Karpas-422 (cell line): Measurements from ENCODE around the gene MEGF6. TPM values are rescaled to one million over a fixed set of nuclear protein-coding genes. Genes with fewer than 3 reads are reported as not detected.

Experiments used
- DNase-seq: peaks from one replicate; pipeline ENCODE4 v3.0.0-alpha.2; 2015
- H2AFZ ChIP-seq: fragments of 200-600 bp; sonication (generic); 2 replicates; pipeline ENCODE4 v1.6.1; 2014; ENCODE audit warnings: antibody characterized with exemption, low read length, mixed read lengths
- H3K27ac ChIP-seq: fragments of 200-600 bp; sonication (generic); 2 replicates; pipeline ENCODE4 v1.5.1; 2014; ENCODE audit warnings: mild to moderate bottlenecking, low read length, moderate library complexity
- H3K27me3 ChIP-seq: fragments of 200-600 bp; sonication (generic); 2 replicates; pipeline ENCODE4 v1.6.1; 2014; ENCODE audit warnings: low read length, mixed read lengths
- H3K36me3 ChIP-seq: fragments of 200-600 bp; sonication (generic); 2 replicates; pipeline ENCODE4 v1.6.1; 2014; ENCODE audit warnings: low read length, mixed read lengths; ENCODE audit not compliant: insufficient read depth
- H3K4me1 ChIP-seq: fragments of 200-600 bp; sonication (generic); 2 replicates; pipeline ENCODE4 v1.6.1; 2014; ENCODE audit warnings: mild to moderate bottlenecking, low read length, mixed read lengths
- H3K4me2 ChIP-seq: fragments of 200-600 bp; sonication (generic); 2 replicates; pipeline ENCODE4 v1.6.1; 2014; ENCODE audit warnings: low read length, low read depth, mild to moderate bottlenecking; ENCODE audit not compliant: poor library complexity, severe bottlenecking
- H3K4me3 ChIP-seq: fragments of 200-600 bp; sonication (generic); 2 replicates; pipeline ENCODE4 v1.5.1; 2014; ENCODE audit warnings: mild to moderate bottlenecking, antibody characterized with exemption, low read length, mixed read lengths
- H3K79me2 ChIP-seq: fragments of 200-600 bp; sonication (generic); 2 replicates; pipeline ENCODE4 v1.6.1; 2014; ENCODE audit warnings: mild to moderate bottlenecking, low read length, mixed read lengths
- H3K9ac ChIP-seq: fragments of 200-600 bp; sonication (generic); 2 replicates; pipeline ENCODE4 v1.6.0; 2014; ENCODE audit warnings: low read length
- H3K9me2 ChIP-seq: fragments of 200-600 bp; sonication (generic), shearing (Covaris generic); replicated peaks from 2 replicates; pipeline ENCODE4 v1.6.0; 2014; ENCODE audit warnings: mild to moderate bottlenecking, low read length, moderate library complexity; ENCODE audit not compliant: insufficient read depth
- H3K9me3 ChIP-seq: fragments of 300-700, 200-600 bp; sonication (generic); 2 replicates; pipeline ENCODE4 v1.6.1; 2014; ENCODE audit warnings: low read length, mixed read lengths
- H4K20me1 ChIP-seq: fragments of 200-600 bp; sonication (generic); 2 replicates; pipeline ENCODE4 v1.6.1; 2014; ENCODE audit warnings: mild to moderate bottlenecking, antibody characterized with exemption, low read length, low read depth; ENCODE audit not compliant: insufficient read depth
- total RNA-seq: library from RNA; depleted of rRNA; stranded (reverse); fragments of >200 nt; shearing (Covaris generic); gene quantifications from 2 replicates; pipeline ENCODE4 v1.2.3, GENCODE V29; 2014; ENCODE audit warnings: low replicate concordance

MEGF6 gene
- total RNA-seq, 1 experiment from 2014 or later, result not detected

DNA sequence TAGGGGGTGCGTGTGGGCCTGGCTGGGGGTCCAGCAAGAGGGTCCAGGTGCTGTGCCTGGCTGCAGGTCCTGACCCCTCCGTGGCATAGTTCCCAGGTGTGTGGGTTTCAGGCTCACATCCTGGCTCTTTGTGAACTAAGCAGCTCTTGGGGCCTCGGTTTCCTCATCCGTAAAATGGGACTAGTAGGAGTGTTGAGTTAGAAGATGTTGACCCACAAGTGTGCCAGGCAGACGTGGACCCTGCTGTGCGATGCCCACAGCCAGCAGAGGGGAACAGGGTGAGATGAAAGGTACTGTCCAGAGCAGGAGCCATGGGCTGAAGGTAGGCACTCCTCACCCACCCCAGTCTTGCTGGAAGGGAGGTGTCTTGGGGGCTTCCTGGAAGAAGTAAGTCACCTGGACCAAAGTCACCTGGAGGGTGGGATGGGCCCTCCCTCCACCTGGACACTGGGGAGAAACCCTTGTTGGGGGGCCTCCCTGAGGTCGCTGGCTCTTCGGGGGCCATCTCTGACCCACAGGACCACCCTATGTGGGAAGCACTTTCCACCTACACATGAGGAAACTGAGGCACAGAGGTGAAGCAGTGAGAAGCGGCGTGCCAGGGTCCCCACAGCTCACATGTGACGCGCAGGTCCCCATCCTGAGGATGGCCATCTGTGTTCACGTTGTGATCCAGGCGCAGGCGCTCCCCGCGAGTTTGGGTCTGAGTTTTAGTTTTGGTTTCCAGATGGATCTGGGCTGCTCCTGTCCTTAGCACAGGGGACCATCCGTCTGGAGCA lies 155.4 kb downstream of the MEGF6 start:
- H3K9me3 ChIP-seq, result no peaks in the 10 kb centered on the region
- H3K27ac ChIP-seq, result no peak overlapping the region
- H4K20me1 ChIP-seq, result peaks cover 5% of the 10 kb centered on the region; the same call in 1 of the 2 replicates
- no peak for DNase-seq
- H3K27me3 ChIP-seq, result no peaks in the 10 kb centered on the region
- H3K4me2 ChIP-seq, result no peak overlapping the region
- H3K4me1 ChIP-seq, result no peaks in the 10 kb centered on the region
- no peak overlapping the region for H3K9ac ChIP-seq
- H2AFZ ChIP-seq, result no peak overlapping the region
- H3K36me3 ChIP-seq, result no peaks in the 10 kb centered on the region
- H3K9me2 ChIP-seq, result no peaks in the 10 kb centered on the region
- H3K4me3 ChIP-seq, result no peak overlapping the region
- no peaks in the 10 kb centered on the region for H3K79me2 ChIP-seq

DNA sequence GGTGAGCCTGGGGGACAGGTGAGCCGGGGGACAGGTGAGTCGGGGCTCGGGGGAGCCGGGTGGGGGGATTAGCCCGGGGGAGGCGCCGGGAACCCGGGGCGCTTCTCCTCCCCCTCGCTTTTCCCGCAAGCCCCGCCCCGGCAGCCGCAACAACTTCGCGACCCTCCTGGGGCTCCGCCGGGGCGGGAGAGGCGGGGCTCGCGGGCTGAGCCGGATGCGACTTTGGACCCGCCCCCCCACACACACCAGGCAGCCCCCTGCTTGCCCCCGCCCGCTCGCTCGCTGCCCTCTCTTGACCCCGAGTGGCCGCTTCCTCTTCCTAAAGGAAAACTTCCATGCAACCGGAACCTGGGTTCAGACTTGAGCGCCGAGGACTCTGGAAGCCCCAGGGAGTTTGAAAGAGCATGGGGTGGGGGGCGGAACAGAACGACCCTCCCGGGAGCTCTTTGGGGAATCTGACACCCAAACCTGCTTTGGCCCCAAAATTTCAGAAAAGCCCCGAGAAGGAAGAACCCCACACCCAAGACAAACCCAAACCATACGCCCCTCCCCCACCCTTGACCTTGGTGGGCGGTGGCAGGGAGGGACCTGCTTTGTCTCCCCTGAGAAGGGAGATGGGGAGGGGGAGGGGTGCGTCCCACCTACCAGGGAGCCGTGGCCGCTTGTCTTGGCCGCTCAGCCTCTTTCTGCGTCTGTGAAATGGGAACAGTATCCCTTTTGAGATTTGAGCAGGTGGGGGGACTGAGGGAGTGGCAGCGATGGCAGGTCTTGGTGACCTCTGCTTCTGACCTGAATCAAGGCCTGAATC lies 156.3 kb downstream of the MEGF6 start:
- no peaks in the 10 kb centered on the region for H3K9me3 ChIP-seq
- H3K27me3 ChIP-seq, result no peaks in the 10 kb centered on the region
- H3K9ac ChIP-seq, result no peak overlapping the region
- peaks cover 5% of the 10 kb centered on the region; the same call in 1 of the 2 replicates for H4K20me1 ChIP-seq
- no peak overlapping the region for H3K4me2 ChIP-seq
- H3K9me2 ChIP-seq, result no peaks in the 10 kb centered on the region
- no peak overlapping the region for H3K4me3 ChIP-seq
- H3K36me3 ChIP-seq, result no peaks in the 10 kb centered on the region
- H3K4me1 ChIP-seq, result no peaks in the 10 kb centered on the region
- H2AFZ ChIP-seq, result no peak overlapping the region
- H3K27ac ChIP-seq, result no peak overlapping the region
- no peak for DNase-seq
- H3K79me2 ChIP-seq, result no peaks in the 10 kb centered on the region

DNA sequence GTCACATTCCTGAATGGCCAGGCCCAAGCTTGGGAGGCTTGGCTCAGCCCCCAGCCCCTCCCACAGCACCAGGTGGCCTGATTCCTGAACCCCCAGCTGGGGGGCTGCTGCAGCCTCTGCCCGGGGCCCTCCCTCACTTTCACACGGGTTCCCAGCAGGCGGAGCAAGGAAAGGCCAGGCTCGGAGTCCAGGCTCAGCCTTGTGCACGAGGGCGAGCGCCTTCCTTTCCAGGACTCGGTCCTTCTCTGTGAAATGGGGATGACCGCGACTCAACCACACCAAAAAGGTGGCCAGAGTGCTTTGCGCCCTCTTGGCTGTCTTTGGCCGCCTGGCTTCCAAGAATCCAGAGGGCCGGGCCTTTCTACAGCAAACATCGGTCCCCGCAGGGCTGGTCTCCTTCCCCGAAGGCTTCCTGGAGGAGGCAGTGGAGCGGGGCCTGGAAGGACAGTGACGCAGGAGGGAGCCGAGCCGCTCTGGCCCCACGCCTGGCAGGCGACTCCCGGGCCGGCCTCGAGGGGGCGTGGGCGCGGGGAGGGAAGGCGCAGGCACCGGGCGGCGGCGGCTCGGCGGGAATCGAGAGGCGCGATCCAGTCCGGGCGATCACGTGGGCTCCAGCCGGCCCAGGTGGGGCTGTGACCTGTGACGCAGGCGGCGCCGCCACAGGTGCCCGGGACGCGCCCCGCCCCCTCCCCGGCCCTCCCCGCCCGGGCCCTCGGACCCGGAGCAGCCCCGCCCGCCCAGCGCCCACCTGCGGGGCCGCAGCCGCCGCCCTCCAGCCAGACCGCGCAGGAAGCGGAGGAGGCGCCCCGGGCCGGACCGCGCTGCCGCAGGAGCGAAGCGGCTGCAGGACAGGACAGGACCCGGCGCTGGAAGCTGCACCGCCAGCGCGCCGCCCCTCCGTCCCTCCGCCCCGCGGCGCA lies 157.2 kb downstream of the MEGF6 start, which contains the start of gene ARHGEF16:
TSS of gene ARHGEF16 (plus strand) at position 775 of the 920 bp plus-strand sequence. CDS start 8,420 bp downstream, outside the sequence.
- DNase-seq, result no peak
- H3K4me2 ChIP-seq, result no peak within 1 kb of the TSS
- no peak within 1 kb of the TSS for H3K4me3 ChIP-seq
- no peak within 1 kb of the TSS for H3K27ac ChIP-seq
- H3K4me1 ChIP-seq, result no peaks in the 10 kb centered on the region
- H3K9me2 ChIP-seq, result no peaks in the 10 kb centered on the region
- no peaks in the 10 kb centered on the region for H3K79me2 ChIP-seq
- H3K9me3 ChIP-seq, result no peaks in the 10 kb centered on the region
- no peak within 1 kb of the TSS for H2AFZ ChIP-seq
- no peaks in the 10 kb centered on the region for H3K36me3 ChIP-seq
- H3K9ac ChIP-seq, result no peak within 1 kb of the TSS
- H4K20me1 ChIP-seq, result peaks cover 5% of the 10 kb centered on the region; the same call in 1 of the 2 replicates
- no peaks in the 10 kb centered on the region for H3K27me3 ChIP-seq

DNA sequence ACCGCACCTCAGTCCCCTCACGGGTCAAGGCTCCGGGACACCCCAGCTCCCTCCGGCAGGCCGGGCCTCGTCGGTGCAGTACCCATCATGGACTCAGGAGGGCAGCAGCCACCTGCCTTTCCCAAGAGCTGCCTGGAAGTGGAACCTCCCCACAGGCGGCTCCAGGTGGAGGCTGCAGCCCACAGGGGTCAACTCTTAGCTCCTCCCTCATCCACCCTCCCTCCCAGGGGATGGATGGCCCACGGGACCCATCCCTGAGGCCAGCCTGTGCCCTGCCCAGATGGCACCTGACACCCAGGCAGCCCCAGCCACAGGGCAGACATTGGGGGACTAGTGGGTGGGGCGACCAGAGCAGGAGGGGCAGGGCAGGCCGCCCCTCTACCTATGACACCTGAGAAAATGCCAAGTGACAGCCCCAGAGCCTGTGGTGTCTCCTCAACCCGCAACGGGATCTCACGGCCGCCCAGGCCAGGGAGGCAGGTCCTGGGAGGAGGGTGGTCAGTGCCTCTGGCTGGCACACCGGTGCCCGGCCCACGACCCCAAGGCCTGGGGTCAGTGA lies 158.0 kb downstream of the MEGF6 start:
- Histone ChIP-seq H4K20me1 (peaks cover 5% of the 10 kb centered on the region; the same call in 1 of the 2 replicates), H3K79me2 (no peaks in the 10 kb centered on the region), H3K4me3 (no peak overlapping the region), H3K4me1 (no peaks in the 10 kb centered on the region), H3K9ac (no peak overlapping the region), H3K4me2 (no peak overlapping the region), H3K36me3 (no peaks in the 10 kb centered on the region), H3K27ac (no peak overlapping the region), H2AFZ (no peak overlapping the region), H3K9me2 (no peaks in the 10 kb centered on the region), H3K9me3 (no peaks in the 10 kb centered on the region), H3K27me3 (no peaks in the 10 kb centered on the region)
- DNase-seq, result peak; percentile 85

DNA sequence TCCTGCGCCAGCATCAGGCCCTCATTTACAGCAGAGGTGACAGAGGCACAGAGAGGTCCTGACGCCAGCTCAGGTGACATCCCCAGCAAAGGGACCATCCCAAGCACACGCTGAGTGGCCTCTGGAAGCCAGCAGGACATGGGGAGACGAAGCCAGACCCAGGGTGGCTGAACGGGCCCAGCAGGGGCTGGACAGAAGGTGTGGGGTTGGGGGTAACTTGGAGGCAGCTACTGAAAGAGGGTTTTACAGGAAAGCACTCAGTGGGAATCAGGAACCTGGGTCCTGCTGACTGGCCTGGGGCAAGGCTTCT lies 158.5 kb downstream of the MEGF6 start:
- DNase-seq, result no peak
- Histone ChIP-seq H3K36me3 (no peaks in the 10 kb centered on the region), H3K4me2 (no peak overlapping the region), H3K27ac (no peak overlapping the region), H2AFZ (no peak overlapping the region), H3K4me1 (no peaks in the 10 kb centered on the region), H3K79me2 (no peaks in the 10 kb centered on the region), H3K9me2 (no peaks in the 10 kb centered on the region), H3K4me3 (no peak overlapping the region), H3K9me3 (no peaks in the 10 kb centered on the region), H4K20me1 (peaks cover 5% of the 10 kb centered on the region; the same call in 1 of the 2 replicates), H3K27me3 (no peaks in the 10 kb centered on the region), H3K9ac (no peak overlapping the region)

DNA sequence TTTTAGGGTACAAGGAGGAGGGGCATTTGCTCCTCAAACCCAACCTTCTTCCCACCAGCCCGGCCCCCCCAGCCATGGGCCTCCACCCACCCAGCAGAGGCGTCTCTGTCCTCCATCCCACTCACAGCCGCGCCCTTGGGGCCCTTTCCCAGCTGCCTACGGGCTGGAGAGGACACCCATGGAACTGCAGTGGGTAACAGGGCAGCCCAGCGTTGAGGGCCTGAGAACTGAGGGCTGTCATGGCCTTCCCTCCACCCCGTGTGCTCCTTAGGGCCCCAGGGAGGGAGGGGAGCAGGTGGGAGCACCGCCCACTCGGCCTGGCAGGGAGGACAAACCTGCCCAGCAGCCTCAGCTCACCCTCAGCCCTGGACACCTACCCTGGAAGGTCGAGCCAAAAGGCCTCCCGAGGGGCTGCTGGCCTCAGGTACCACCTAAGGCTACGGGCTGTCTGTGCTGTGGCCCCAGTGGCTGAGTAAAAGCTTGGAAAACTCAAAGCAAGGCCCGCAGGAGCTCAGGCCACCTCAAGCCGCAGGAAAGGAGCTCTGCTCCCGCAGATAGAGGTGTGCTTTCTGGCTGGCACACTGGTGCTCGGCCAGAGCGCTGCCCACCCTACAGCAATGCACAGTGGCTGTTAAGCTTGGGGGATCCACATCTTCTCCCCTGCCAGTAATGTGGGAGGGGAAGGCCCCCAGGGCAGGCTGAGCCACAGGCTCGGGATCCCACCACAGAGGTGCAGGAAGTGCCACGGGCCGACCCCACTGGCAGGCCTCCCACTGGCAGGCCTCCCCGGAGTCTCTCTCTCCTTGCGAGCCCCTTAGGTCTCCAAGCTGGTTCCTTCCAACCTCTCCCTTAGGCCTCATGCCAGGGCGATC lies 159.1 kb downstream of the MEGF6 start:
- H3K79me2 ChIP-seq, result no peaks in the 10 kb centered on the region
- H4K20me1 ChIP-seq, result peaks cover 5% of the 10 kb centered on the region; the same call in 1 of the 2 replicates
- H3K9me3 ChIP-seq, result 0 out of 2 replicates have a peak, but pooled peaks cover 3% of the 10 kb centered on the region
- H2AFZ ChIP-seq, result no peak overlapping the region
- no peak for DNase-seq
- H3K27me3 ChIP-seq, result no peaks in the 10 kb centered on the region
- no peaks in the 10 kb centered on the region for H3K36me3 ChIP-seq
- no peak overlapping the region for H3K4me3 ChIP-seq
- H3K4me2 ChIP-seq, result no peak overlapping the region
- no peak overlapping the region for H3K9ac ChIP-seq
- no peaks in the 10 kb centered on the region for H3K9me2 ChIP-seq
- no peaks in the 10 kb centered on the region for H3K4me1 ChIP-seq
- H3K27ac ChIP-seq, result no peak overlapping the region

DNA sequence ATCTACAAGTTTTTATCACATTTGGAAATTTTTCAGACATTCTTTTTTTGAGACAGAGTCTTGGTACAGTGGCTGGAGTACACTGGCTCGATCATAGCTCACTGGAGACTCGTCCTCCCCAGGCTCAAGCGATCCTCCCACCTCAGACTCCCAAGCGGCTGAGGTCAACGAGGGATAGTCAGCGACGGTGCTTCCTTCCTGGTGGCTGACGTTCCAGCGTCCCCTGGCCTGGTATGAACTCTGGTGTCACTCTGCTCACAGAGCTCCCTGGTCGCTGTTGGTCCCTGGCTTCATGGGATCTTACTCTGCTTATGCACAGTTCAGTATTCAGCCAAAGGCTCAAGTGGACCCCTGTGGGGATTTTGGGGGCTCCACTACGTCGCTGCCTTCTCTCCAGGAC lies 160.3 kb downstream of the MEGF6 start:
- H3K27ac ChIP-seq, result no peak overlapping the region
- H3K9me2 ChIP-seq, result no peaks in the 10 kb centered on the region
- no peak overlapping the region for H3K4me3 ChIP-seq
- H3K4me1 ChIP-seq, result no peaks in the 10 kb centered on the region
- no peaks in the 10 kb centered on the region for H3K79me2 ChIP-seq
- no peak overlapping the region for H2AFZ ChIP-seq
- H3K9me3 ChIP-seq, result 0 out of 2 replicates have a peak, but pooled peaks cover 3% of the 10 kb centered on the region
- DNase-seq, result no peak
- H4K20me1 ChIP-seq, result peaks cover 5% of the 10 kb centered on the region; the same call in 1 of the 2 replicates
- H3K4me2 ChIP-seq, result no peak overlapping the region
- no peaks in the 10 kb centered on the region for H3K27me3 ChIP-seq
- H3K9ac ChIP-seq, result no peak overlapping the region
- H3K36me3 ChIP-seq, result no peaks in the 10 kb centered on the region
